Measurements from ENCODE around the gene SFMBT1.

Gene SFMBT1

DNA sequence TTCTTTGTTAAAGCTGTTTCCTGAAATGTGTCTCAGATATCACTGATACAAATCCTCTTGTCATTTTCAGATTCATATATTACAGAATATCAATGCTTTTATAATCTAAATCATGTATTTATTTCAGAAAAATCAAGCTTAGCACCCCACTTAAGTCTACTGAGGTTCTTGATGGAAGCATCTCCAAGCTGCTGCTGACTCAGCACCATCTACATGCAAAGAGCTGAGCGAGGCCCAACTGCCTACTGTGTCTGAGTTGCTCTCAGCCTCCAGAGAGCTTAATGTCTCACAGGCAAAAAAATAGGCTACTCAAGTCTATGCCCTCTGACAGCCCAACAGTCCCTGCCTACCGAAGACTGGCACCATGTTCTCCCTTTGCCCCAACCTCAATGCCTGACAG, 119.3 kb downstream of the SFMBT1 start:
- no peak for DNase-seq (ENCODE audit: extremely low read depth, low read depth)
- TF ChIP-seq, protein P1, sequence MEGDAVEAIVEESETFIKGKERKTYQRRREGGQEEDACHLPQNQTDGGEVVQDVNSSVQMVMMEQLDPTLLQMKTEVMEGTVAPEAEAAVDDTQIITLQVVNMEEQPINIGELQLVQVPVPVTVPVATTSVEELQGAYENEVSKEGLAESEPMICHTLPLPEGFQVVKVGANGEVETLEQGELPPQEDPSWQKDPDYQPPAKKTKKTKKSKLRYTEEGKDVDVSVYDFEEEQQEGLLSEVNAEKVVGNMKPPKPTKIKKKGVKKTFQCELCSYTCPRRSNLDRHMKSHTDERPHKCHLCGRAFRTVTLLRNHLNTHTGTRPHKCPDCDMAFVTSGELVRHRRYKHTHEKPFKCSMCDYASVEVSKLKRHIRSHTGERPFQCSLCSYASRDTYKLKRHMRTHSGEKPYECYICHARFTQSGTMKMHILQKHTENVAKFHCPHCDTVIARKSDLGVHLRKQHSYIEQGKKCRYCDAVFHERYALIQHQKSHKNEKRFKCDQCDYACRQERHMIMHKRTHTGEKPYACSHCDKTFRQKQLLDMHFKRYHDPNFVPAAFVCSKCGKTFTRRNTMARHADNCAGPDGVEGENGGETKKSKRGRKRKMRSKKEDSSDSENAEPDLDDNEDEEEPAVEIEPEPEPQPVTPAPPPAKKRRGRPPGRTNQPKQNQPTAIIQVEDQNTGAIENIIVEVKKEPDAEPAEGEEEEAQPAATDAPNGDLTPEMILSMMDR (IDR thresholded peaks at IDR 0.05; ENCODE audit: low read depth, low read length), result no peak

DNA sequence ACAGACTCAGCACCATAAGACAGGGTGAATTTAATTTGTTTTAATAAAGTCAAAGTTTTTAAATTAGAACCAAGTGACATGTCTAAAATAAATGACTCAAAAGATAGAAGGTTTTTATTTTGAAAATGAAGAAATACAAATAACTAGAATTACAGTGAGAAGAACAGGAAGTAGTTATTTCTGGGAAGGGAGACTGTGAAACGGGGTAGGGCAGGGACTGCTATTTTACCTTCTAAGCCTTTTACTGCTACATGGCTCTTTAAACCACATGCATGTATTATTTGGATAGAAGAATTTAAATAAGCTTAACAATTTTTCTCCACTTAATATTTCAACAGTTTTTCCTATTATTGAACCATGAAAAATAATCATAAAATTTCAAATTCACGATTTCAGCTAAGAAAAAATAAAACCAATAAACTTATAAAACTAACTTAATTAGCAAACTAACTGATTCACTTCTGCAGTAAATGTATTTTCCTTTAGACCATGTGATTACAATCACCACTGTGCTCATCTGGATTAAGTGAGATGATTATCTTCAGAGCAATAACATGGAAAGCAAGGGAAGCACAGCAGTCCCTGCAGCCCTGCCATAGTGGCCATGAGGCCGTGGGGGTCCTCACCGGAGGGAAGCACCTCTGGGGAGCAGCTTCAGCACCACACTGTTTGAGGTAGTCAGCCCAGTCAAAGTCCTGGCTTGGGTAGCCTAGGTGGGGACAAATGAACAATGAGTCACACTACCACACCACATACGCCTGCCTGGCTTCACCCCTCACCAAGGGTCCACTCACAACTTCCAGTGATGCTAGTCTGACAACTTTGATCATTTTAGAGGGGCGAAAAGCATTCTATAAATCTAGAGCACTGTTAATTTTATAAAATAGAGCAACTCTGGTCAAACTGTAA, 120.2 kb downstream of the SFMBT1 start:
- TF ChIP-seq, protein P1 (IDR thresholded peaks at IDR 0.05; ENCODE audit: low read depth, low read length), result no peak
- DNase-seq (ENCODE audit: extremely low read depth, low read depth), result no peak

DNA sequence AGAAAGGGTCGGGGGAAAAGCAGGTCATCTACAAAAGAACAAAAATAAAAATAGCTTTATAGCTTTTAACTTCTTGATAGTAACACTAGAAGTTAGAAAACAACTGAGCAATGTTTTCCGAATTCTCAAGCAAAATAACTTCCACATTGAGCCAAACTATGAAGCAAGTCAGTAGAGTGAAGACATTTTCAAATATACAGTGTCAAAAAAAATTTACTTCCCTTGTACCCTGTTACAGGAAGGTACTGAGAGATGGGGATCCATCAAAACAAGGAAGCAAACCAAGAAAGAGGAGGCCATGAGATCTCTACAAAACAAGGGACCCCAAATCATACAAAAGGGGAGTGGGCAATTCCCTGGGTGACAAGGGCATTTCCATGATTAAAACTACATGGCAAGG, 121.9 kb downstream of the SFMBT1 start:
- TF ChIP-seq, protein P1 (IDR thresholded peaks at IDR 0.05; ENCODE audit: low read depth, low read length), result no peak
- DNase-seq (ENCODE audit: extremely low read depth, low read depth), result no peak

DNA sequence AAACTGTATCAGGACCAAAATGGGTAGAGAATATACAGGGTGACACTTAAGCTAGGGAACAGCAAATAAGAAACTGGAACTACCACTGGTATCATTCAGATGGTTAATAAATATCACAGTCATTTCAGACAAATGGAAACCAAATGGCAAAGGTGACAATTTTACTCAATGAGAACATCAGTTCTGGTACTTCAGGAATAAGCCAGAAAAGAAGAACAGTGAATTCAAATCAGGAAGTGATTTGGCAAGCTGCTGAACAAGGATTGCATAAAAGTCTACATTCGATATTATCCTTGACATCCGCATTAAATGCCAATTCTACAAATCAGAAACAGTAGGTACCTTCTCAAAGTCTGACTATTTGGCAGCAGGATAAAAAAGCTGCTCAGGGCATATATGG, 125.0 kb downstream of the SFMBT1 start:
- no peak for DNase-seq (ENCODE audit: extremely low read depth, low read depth)
- TF ChIP-seq, protein P1 (IDR thresholded peaks at IDR 0.05; ENCODE audit: low read depth, low read length), result no peak

DNA sequence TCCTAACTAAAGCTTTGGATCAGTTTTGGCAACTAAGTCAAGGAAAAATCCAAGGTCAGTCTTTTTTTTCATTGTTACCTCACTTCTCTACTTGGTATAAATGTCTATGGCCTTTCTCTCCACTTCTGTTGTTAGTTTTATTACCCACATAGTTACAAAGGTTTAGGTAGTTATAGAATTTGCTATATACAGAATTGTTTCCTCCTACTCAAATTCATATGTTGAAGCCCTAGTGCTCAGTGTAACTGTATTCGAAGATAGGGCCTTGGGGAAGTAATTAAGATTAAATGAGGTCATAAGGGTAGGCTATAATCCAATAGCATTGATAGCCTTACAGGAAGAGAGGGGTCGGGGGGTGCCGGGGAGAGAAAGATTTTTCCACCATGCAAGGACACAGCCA, 128.8 kb downstream of the SFMBT1 start:
- TF ChIP-seq, protein P1 (IDR thresholded peaks at IDR 0.05; ENCODE audit: low read depth, low read length), result no peak
- no peak for DNase-seq (ENCODE audit: extremely low read depth, low read depth)

DNA sequence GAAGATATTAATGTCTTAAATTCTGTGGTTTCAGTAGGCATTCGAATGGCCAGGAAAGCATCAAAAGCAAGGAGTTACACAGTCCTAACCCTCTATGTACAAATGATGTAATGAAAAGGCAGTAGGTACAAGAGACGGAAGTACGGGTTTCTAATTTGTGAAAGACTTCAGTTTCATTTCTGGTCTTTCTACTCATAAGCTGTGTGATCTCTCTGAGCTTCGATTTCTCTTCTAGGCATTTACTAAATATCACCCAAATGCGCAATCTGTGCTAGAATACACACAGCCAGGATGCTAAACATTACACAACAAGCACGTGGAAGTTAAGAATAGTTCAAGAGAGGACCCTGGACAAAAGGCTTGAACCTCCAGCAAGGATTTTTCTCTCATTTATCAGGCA, 130.6 kb downstream of the SFMBT1 start:
- TF ChIP-seq, protein P1 (IDR thresholded peaks at IDR 0.05; ENCODE audit: low read depth, low read length), result no peak
- DNase-seq (ENCODE audit: extremely low read depth, low read depth), result no peak

DNA sequence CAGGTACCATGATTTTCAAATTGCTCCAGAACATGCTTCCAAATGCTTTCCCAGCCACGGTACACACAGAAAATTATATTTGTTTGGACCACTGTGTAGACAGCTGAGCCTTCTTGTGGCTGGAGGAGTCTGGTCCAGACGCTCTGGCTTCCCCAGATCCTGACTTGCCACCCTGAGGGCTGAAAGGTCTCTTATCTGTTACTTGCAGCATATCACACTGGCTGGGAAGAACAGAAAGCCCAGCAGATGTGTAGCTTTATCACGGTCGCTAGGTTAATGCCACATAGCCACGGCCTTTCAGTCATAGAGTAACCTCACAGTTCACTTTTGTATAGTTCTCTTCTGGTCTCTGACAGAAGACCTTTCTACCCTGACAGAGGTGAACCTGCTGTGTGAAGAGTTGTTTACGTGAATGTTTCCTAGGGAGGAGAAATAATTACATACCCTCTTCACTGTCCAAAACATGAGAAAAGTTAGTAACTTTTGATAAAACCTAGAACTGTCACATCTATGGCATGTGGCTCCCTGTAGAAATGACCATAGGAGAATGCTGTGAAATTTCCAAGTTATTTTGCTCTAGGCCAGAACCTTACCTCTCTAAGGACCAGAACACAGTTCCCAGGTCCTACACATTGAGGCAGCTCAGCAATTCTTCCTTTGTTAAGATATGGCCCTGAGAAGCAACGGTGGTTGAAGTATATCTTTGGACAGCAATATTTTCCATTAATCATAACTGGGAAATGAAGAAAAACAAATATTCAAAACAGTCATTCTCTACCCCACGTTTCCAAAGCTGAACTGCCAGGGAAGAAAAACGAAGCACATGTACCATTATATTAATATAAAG, 132.8 kb downstream of the SFMBT1 start:
- DNase-seq (ENCODE audit: extremely low read depth, low read depth), result no peak
- TF ChIP-seq, protein P1 (IDR thresholded peaks at IDR 0.05; ENCODE audit: low read depth, low read length), result no peak
